Measurements from ENCODE around the gene SULT2B1.
A peak's percentile ranks its signal among the peaks of the same experiment; 100 is the strongest.
"Not testable (repeated sequence)": the region's sequence is repeated elsewhere in the genome, so short reads cannot be mapped to it uniquely, and the experiment has no call there.

Gene SULT2B1

DNA sequence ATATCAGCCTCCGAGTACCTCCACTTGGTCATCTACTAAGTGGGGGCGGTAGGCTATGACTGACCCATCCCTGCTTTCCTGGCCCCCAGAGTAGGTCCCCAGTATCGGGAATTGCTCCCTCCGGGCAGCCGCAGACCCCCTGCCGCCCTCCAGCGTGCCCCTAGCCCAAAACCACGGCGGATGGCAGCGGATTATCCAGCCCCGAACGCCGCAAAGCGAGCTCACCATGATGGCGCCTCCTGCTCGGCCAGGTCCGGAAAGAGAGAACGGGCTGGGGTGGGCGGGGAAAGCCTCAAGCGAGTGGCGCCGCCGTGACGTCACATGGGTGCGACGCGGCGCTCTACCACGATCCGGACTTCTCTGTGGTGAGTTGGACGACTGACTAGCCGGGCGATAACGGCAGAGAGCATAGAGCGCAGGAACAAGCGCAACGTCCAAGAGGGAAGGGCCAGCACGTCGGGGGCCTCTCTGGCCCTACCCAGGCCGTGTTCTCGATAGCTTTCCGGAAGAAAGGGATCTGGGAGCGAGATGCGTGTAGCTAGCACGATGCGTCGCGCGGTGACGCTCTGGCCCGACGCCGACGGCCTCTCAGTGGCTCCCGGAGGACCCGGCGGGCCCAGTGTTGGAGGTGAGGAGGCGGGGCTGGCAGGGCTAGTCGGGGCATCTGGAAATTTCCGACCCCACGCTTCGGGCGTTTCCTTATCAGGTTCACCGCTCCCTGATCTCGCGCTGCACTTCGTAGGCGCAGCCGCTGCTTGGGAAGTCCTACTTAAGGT lies 67.1 kb downstream of the SULT2B1 start, which contains the start of the genes RPL18 and SPHK2:
Gene RPL18 (minus strand): TSS at position 263 of the 776 bp plus-strand sequence. CDS start 35 bp downstream, at position 228.
Gene SPHK2 (plus strand): TSS at position 591 of the 776 bp plus-strand sequence. CDS start 1,009 bp downstream, outside the sequence.
- peak; percentile 98 for DNase-seq (ENCODE audit: low read depth)

DNA sequence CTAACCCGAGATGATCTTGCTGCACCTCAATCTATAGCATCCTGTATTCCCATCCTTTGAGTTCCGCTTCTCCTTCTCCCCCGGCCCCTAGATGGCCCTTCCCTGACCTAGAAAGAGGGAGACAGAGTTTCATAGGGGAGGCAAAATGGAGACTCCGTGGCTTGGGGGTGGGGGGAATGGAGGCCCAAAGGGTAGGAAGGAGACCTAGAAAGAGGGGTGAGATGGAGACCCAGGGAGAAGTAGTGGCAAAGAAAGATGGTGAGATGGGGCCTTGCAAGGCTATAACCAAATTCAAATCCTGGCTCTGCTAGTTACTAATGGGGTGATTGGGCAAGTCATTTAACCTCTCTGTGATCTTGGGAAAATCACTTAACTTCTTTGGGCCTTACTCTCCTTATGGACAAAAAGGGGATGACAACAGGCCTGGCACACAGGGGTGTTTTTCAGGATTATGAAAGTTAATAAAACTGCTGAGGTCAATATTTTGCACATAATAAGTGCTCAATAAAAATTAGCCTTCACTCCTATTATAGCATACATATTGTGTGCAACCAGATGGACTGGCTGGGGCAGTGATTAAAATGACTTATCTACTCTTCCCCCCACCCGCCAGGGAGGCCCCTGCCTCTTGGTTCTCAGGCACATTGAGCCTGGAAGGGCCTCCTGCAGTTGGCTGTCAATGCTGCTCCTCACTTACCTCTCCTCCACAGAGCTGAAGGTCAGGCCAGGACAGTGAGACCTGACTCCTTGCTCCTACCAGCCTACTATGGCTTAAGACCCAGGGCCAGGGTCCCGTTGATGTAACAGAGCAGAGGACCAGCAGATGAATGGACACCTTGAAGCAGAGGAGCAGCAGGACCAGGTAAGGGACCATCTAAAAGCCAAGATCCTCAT lies 68.0 kb downstream of the SULT2B1 start:
- DNase-seq (ENCODE audit: low read depth): peak; percentile 49

- no peak for DNase-seq (ENCODE audit: low read depth)
Measured at GRCh38 chr19:48623556-48624066, 71.6 kb downstream of the SULT2B1 start.

GRCh38 chr19:48624067-48624594 lies 72.2 kb downstream of the SULT2B1 start:
- DNase-seq (ENCODE audit: low read depth): peak; percentile 97

GRCh38 chr19:48624791-48625723 lies 73.1 kb downstream of the SULT2B1 start:
- DNase-seq (ENCODE audit: low read depth): no peak

DNA sequence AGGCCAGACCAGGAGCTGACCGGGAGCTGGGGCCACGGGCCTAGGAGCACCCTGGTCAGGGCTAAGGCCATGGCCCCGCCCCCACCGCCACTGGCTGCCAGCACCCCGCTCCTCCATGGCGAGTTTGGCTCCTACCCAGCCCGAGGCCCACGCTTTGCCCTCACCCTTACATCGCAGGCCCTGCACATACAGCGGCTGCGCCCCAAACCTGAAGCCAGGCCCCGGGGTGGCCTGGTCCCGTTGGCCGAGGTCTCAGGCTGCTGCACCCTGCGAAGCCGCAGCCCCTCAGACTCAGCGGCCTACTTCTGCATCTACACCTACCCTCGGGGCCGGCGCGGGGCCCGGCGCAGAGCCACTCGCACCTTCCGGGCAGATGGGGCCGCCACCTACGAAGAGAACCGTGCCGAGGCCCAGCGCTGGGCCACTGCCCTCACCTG lies 73.9 kb downstream of the SULT2B1 start:
- no peak for DNase-seq (ENCODE audit: low read depth)

- peak; percentile 37 for DNase-seq (ENCODE audit: low read depth)
Measured at GRCh38 chr19:48627201-48627864, 75.4 kb downstream of the SULT2B1 start.

GRCh38 chr19:48627865-48628314 lies 75.9 kb downstream of the SULT2B1 start:
- no peak for DNase-seq (ENCODE audit: low read depth)

DNA sequence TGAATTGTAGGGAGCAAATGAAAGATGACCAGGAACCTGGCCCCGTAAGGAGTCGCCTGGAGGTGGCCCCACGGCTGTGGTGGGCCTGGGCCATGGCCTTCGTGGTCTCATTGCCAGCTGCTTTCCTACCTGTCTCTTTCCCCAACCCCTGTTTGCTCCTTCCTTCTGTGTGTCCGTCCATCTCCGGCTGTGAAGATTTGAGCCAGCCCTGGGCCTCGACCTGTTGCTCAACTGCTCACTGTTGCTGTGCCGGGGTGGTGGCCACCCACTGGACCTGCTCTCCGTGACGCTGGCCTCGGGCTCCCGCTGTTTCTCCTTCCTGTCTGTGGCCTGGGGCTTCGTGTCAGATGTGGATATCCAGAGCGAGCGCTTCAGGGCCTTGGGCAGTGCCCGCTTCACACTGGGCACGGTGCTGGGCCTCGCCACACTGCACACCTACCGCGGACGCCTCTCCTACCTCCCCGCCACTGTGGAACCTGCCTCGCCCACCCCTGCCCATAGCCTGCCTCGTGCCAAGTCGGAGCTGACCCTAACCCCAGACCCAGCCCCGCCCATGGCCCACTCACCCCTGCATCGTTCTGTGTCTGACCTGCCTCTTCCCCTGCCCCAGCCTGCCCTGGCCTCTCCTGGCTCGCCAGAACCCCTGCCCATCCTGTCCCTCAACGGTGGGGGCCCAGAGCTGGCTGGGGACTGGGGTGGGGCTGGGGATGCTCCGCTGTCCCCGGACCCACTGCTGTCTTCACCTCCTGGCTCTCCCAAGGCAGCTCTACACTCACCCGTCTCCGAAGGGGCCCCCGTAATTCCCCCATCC lies 76.7 kb downstream of the SULT2B1 start:
- no peak for DNase-seq (ENCODE audit: low read depth)

DNA sequence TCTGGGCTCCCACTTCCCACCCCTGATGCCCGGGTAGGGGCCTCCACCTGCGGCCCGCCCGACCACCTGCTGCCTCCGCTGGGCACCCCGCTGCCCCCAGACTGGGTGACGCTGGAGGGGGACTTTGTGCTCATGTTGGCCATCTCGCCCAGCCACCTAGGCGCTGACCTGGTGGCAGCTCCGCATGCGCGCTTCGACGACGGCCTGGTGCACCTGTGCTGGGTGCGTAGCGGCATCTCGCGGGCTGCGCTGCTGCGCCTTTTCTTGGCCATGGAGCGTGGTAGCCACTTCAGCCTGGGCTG lies 77.3 kb downstream of the SULT2B1 start:
- DNase-seq (ENCODE audit: low read depth): no peak

GRCh38 chr19:48629599-48630295 lies 77.8 kb downstream of the SULT2B1 start:
- DNase-seq (ENCODE audit: low read depth): no peak

- no peak for DNase-seq (ENCODE audit: low read depth)
Measured at GRCh38 chr19:48630296-48631063, 78.5 kb downstream of the SULT2B1 start.

DNA sequence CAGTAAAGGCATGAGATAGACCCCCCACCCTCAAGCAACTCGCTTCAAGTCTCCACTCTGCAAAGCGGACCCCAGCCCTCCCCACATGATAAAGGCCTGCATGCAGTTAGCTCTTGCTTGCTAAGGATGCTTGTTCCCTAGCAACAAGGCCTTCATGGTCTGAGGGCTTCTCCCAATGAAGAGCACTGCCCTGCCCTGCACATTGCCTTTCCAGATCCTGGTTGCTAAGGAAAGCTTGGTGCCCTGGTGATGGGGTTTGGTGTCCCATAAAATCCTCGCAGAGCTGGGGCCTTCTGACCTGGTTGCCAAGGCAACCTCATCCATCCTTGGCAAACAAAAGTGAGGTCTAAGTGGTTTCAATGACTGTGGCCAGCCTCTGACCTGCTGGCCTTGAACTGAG lies 79.3 kb downstream of the SULT2B1 start:
- DNase-seq (ENCODE audit: low read depth): no peak

DNA sequence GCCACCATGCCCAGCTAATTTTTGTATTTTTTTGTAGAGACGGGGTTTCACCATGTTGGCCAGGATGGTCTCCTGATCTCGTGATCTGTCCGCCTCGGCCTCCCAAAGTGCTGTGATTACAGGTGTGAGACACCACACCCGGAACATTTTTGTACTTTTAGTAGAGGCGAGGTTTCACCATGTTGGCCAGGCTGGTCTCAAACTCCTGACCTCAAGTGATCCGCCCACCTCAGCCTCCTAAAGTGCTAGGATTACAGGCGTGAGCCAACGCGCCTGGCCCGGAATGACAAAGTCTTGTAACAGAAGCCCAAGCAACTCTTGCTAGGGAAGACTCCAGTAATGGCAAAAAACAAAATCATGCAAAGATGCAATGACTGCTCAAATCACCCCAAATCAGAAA lies 80.3 kb downstream of the SULT2B1 start:
- DNase-seq (ENCODE audit: low read depth): not testable (repeated sequence)

DNA sequence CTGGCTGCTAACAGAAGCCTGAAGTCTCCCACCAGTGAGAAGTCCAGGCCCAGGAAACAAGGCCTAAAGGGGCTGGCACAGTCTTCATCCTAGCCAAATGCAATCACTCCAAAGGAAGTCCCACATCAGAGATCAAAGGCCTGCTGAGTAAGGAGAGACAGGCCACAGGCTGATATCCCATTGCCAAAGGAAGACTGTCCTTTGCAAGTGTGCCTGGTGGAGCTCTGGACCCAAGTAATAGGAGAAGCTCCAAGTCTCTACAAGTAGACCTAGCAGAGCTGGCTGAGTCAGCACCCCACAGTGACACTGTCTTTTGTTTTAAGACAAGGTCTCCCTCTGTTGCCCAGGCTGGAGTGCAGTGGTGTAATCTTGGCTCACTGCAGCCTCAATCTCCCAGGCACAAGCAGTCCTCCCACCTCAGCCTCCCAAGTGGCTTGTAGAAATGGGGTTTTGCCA lies 80.7 kb downstream of the SULT2B1 start:
- DNase-seq (ENCODE audit: low read depth): peak; percentile 50

GRCh38 chr19:48633148-48634035 lies 81.4 kb downstream of the SULT2B1 start:
- DNase-seq (ENCODE audit: low read depth): no peak

DNA sequence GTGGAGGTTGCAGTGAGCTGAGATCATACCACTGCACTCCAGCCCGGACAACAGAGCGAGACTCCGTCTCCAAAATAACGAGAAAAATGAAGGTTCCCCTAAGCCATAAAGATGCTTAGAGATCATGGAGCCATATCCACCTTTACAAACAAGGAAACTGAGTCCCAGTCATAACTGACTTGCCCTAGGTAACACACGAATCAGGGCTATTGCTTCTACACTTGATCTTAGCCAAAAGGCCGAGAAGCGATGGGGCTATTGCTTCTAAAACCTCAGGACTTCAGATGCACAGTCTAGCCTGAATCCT lies 82.0 kb downstream of the SULT2B1 start:
- no peak for DNase-seq (ENCODE audit: low read depth)
